ENCODE results near the gene CCDC69.

GRCh38 chr5:151147033-151147432 lies 76.9 kb downstream of the CCDC69 start:
- TF ChIP-seq POLR2A (IDR thresholded peaks at IDR 0.05) (no peak), CTCF (IDR thresholded peaks at IDR 0.05) (no peak)
